Left renal cortex interstitium (tissue), 4 donors: ENCODE results near the gene SLCO3A1. TPM values are rescaled to one million over a fixed set of nuclear protein-coding genes. Genes with fewer than 3 reads are reported as not detected.

Experiments
- DNase-seq, 4 donors: peaks; one replicate each; pipeline ENCODE4 v3.0.0-alpha.2; 2013; ENCODE audit warnings: low read depth in 4 of 4, low spot score in 2 of 4, missing footprints in 1 of 4
- polyA plus RNA-seq, 4 donors: library from polyadenylated mRNA; unstranded; fragments of 120-200 nt; gene quantifications; one replicate each; pipeline ENCODE4 v1.2.1, GENCODE V29; 2013; ENCODE audit not compliant: insufficient read length in 4 of 4

Gene SLCO3A1
- polyA plus RNA-seq, 4 donors: 7.8 to 14.4 (median 11.9) TPM

DNA sequence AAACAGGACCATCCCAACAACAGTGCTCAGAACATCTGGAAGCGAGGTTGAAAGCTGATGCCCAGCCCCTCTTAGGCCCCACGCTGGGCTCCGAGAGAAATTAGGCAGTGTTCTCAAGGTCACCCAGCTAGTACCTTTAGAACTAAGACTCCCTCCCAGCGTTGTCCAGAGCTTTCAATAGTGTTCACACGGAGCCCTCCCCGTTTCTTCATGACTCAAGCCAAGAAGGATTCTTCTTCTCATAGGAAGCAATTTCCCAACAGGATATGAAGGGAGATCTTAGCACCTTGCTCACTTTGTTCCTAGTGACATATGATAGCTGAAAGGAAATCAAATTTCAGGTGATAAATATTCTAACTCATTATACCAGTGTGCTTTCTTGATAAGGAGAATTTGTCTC, 296.0 kb downstream of the SLCO3A1 start:
- no peak for DNase-seq

DNA sequence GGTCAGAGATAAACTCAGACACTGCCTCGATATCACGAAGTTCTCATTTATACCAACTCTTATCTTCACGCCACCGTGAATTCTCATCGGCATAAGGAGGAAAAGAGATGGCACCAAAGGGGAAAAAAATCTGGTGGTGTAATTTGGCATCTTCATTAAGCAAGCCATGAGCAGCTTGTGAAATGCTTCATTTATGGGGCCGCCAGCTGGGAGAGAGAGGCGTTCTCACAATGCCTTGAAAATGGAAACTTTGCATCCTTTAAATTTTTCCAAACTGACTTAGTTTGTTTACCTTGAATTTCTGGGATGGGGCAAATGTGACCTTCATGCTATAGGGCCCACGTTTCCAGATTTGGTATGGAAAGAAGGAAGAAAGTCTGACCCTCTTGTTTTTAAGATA, 297.7 kb downstream of the SLCO3A1 start:
- DNase-seq: no peak

DNA sequence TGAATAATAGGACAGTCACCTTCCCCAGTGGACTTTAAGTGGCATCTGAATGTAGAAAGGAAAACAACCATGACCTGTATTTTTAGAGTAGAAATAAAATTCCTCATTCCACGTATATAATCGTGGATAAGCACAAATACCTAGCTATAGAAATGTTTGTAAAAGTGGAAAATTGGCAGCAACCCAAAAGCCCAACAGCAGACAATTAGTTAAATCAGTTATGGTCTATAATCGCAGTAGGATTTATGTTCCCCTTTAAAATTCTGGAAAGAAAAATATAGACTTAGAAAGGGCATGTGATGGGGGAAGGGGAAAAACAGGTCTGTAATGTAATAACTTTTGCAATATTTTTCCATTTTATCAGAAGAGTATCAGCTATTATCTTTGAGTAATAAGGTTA, 298.2 kb downstream of the SLCO3A1 start:
- DNase-seq: no peak

DNA sequence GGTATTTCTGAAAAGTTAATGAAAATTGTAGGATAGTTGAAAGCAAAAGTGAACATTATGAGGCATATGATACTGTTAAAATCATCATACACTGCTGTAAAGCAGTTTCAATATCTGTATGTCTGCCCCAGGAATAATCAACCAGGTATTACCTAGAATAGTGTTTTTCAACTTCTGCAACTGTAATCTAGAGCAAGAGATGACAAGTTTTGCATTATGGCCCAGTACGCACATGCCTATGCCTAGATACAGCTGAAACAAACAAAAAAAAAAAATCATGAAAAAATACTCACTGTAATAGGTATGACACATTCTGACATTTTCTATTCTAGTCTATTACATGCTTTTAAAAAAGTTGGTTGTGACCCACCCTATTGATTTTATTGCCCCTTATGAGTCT, 299.5 kb downstream of the SLCO3A1 start:
- DNase-seq: no peak

DNA sequence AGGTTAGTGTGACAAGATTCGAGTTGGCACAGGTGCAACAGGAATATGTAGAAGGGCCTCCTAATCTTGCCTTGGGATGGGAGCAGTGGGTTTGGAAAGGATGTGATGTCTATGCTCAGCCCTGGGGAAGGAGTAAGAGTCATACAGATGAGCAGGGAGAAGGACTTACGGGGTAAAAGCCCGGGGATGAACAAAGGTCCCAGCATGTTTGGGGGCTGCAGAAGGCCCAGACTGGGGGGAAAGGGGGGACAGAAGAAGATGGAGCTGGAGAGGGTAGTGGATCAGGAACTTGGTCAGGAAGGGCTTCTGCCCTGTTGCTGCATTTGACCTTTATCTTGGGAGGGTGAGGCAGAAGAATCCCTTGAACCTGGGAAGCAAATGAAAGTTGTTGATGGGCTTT, 300.1 kb downstream of the SLCO3A1 start:
- no peak for DNase-seq

DNA sequence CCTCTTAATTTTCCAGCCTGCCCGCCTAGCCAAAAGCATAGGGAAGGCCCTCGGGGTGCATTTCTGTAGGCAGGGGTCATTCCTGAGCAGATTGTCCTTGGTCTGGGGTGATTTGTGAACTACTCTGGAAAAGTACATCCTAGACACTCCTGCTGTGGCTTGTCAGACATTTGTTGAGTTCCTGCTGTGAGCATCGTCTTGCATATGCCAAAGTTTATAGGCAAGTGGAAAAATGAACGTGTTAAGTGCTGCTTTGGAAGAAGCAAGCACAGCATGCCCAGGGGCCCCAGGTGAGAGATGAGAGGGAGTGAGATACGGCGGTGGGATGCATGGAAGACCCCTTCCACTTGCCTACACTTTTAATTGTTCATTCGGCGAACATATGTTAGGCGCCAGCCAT, 302.4 kb downstream of the SLCO3A1 start:
- no peak for DNase-seq

DNA sequence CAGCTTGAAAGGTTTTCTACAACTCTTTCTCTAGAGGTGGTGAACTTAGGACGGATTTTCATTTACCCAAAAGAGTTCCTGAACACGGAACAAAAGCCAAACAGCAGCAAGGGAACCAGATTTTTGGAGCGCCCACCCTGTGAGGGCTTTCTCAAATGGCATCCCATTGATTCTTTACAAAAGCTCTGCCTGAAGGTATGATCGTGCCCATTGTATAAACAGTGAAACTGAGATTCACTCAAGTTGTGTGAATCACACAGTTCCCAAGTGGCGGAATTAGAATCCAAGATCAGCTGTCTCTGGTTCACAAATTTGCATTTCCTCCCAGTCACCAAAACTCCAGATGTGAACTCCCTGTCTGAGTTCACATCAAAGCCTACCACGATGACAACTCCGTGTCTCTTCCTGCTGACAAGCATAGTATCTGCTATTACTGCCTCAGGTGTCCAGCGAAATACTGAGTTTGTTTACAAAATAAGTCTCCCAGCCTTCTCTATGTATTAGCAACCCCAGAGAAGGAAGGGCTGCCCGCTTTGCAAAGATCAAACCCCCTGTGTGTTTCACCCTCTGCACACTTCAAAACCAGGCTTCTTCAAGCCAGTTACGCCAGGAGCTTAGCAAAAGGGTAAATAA, 304.3 kb downstream of the SLCO3A1 start:
- no peak for DNase-seq

DNA sequence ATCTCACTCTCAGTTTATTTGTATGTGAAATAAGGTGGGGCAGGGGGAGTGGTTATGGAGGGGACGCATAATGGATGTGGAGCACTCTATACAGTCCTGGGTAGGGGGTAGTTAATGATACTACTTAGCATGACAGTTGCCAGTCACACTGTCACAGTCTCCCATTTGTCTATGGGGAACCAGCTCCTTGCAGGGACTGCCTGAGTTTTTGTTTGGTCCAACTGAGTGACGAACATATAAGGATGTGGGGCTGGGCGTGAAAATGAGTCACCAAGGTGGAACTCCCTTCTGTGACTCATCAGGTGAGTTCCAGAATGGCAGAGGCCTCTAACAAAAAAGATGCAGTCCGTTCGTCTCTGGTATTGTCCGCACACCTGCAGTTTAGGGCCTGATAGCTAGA, 304.9 kb downstream of the SLCO3A1 start:
- DNase-seq: no peak

DNA sequence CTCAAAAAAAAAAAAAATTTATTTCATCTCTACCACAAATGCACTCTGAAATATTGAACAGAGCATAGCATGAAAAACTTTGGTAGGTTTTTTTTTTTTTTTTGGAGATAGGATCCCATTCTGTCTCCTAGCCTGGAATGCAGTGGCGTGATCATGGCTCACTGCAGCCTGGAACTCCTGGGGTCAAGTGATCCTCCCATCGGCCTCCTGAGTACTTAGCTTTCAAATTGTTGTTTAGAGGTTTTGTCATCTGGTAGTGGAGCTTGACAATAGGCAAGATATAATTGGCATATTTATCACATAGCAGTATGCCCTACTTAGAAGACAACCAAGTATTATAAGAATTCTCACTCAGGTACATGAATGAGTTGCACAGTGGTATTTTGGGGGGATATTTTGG, 306.0 kb downstream of the SLCO3A1 start:
- DNase-seq: no peak

DNA sequence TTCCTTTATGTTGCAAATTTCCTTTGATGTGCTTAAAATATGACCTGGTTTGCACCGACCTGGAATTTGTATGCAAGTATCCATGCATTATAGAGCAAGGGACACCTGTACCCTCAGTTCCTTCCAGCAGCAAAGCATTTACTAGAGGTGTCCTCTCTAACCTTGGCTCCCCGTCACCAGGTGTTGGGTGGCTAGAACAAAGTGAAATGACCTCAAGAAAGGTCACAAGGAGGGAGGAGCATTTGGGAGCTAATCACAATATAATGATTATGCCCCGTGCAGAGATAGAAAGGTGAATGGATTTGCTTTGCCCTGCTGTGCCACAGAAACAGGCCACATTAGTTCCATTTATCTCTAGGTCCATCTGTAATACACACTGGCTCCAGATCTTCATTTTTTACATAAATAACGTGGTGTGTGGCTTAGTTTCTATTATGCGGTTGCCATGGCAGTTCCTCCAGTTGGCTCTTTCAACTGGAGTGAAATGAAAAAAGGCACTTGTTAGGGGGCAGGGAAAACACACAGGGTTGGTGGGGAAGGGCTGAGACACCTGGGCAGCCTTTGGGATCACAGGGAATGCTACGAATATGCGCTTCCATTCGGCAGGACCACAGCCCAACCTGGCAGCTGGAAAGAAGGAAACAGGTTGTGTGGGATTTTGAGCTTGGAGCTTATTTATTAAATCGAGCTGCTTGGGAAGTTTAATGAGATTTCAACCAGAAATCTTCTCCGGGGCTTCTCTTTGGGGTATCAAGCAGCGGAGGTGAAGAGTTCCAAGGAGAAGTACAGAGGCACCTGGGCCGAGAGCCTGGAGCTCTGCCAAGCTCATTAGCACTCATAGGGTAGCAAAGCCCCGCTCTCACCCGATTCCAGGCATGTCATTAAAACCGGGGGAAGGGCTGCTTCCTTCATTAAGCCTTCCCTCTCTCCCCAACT, 306.7 kb downstream of the SLCO3A1 start:
- DNase-seq: no peak

DNA sequence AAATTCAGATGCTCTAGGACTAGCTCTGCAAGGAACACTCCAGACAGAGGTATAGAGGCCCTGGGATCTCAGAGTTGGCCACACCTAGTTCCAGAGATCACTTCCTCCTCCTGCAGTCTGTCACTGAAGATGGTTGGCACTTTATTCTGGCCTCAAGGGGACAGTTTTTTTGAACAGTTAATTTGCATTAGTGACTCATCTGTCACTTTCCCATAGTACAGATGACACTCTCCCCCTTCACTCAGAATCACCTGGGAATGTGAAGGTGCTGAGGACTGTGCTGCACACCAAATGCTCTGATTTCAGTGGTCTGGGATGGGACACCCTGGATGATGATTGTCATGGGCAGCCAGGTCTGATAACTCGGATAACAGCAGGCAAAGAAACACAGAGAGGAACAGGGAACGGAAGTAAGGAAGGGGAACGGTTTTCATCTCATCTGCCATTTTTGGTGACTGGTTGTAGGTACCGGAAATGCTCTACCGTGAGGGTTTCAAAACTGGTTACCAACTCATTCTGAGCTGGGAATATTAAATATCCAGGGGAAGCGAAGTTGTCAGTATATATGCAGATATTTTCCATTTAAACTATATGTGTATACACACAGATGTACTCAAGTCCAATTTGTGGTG, 307.6 kb downstream of the SLCO3A1 start:
- no peak for DNase-seq

DNA sequence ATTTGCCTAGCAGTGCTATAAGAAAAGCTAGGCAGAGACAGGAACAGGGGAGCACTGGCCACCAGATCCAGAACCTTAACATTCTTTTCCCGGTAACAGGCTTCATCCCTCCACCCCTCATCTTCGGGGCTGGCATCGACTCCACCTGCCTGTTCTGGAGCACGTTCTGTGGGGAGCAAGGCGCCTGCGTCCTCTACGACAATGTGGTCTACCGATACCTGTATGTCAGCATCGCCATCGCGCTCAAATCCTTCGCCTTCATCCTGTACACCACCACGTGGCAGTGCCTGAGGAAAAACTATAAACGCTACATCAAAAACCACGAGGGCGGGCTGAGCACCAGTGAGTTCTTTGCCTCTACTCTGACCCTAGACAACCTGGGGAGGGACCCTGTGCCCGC, 309.1 kb downstream of the SLCO3A1 start:
- DNase-seq: no peak

DNA sequence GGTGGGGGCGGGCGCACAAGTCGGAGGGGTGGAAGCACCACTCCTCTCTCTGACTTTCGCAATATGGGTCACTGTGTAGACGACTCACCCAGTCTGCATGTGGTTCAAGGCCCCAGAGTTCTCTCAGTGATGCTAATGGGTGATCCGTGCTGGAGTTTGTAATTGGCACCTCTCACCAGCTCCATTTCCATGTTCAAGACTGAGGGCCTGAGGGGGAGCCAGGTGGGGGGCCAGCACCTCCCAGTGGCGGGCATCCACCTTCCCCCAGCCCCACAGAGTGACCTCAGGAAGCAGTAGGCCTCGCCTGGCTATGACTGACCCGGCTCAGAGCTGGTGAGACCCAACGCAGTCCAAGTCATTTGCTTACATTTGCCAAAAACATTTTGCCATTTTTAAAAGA, 310.1 kb downstream of the SLCO3A1 start:
- no peak for DNase-seq

DNA sequence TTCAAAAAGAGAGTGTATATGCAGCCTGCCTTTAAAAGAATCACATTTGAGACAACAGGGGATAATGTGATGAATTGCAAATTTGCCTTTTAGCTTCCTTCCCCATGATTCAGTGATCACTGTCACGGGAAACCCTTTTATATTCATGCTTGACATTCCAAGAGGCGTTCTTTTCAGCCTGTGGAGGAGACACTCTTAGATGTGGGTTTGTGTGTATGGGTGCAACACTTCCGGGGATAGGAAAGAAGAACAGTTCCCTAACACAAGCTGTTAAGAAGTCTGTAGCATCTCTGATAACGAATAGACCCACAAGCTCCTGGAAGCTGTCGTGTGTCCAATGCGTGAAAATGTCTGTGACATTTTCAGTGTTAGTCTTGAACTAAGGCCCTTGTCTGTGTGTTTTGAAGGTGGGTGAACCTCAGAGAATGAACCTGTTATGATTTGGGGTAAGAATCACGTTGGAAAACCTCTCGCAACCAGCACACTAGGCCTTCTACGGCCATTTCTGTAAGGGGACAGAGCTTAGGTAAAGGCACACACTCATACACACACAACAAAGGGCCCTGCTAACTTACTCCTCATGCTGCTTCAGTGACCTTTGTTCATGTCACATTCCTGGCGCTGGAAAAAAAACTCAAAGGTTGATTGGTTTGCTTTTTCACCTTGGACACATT, 311.0 kb downstream of the SLCO3A1 start:
- no peak for DNase-seq

DNA sequence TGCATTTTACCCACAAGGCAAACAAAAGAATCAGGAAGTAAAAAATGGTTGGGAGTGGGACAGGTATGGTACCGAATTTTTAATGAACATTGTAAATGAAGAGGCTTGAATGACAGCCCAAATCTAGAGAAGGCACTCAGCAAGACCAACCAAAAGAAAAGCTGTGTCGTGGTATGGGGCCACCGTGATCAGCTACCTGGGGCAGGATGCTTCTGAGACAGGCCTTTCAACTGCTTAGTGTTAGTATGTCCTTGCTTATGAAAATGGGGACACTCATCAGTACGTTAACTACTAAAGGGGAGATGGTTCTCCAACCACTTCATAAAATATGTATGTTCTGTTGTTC, 311.5 kb downstream of the SLCO3A1 start:
- no peak for DNase-seq

DNA sequence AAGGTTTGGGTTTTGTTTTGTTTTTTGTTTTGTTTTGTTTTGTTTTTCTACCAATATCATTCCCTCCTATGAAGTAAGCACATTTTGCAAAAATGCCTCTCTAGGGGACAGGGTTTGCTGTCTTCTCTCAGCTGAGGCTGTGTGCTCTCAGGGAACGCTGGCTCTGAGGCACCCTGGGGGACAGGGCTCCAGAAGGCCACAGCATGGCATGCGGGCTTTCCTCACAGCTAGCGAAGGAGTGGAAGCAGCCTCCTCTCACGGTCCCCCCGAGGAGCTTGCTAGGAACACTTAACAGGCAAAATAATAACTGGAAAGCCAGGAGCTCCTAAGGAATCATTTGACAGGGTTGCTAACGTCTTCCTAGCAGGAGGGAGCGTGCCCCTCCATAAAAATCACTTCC, 312.5 kb downstream of the SLCO3A1 start:
- DNase-seq: no peak

DNA sequence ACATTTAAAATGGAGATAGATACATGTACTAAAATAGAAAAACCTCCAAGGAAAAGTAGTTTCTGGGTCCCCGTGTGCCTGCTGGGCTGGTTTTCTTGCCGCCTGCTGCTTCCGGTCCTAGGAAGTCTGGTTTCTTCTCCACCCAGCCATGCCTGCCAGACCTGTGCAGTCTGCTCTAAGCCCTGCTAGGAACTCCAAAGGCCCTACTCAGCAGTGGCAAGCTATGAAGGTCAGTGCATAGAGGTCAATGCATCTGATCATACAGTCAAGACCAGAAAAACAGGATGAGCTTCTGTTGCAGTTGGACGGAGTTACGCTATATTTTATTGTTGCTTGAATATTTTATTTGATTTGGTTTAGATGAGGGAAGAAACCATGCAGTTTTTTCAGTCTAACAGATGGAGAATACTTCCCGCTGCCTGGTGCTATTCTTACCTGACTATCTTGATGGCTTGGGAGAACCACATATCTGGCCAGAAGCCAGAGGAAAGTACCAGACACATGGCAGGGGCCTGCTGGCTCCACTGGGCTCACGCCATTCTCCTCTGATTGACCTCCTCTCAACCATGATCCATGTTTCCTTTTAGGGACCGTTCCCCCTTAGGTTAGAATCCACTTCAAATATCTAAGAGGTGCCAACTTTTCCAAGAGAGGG, 313.4 kb downstream of the SLCO3A1 start:
- DNase-seq: no peak

DNA sequence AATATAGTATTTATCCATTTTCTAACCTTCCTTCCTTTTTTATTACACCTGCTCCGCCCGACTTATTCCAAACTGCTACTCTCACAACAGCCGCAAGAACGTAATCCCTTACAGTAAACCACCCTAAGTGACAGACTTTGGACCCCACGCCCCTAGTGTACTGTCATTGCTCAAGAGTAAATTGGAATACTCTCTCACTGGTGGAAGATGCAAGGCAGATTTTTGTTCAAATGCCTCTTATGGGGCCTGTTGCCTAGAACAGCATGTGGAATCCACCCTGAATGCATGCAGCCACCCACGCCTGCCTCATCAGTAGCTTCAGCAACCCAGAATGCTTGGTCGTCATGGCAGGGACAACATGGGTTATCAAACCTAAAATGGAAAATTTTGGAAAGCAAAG, 313.9 kb downstream of the SLCO3A1 start:
- DNase-seq: no peak

DNA sequence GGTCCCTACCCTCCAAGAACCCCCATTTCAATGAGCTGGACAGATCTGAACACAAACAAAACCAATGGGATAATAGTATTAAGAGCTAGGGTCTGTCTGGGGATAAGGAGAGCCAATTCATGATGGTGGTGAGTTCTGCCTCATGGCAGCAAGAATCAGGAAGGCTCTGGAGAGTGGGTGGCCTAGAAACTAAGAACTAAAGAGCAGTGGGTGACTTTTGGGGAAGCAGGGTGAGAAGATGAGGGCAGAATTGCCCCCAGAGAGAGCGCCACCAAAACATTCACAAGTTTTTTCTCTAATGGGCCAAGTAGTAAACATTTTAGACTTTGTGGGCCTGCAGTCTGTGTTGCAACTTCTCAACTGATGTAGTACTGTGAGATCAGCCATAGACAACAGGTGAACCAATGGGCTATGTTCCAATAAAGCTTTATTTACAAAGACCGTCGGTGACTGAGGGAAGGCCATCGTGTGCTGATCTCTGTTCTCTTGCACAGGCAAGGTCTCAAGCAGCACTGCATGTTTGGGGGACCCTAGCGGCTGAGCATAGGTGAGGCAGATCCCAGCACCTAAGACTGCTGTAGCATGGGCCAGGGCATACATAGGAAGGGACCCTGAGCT, 314.7 kb downstream of the SLCO3A1 start:
- DNase-seq: no peak

DNA sequence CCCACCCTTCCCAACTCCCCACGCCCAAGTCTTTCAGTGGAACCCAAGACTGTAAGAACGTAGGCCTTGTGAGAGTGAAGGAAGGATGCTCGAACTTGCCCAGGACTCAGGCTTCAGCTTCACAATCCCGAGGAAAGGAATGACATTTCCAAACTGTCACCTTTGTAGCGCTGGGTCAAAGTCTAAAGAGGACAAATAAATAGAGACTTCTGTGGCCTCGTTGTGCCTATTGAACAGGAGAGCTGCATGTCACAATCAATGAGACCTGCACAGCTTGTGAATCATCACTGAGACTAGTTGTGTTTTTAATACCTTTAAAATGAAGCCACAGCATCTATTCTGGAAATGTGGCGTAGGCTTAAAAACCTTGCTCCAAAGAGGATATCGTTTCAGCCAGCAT, 317.4 kb downstream of the SLCO3A1 start:
- DNase-seq: no peak
